ENCODE results near the gene PPIP5K2.
"Not testable (repeated sequence)": the region's sequence is repeated elsewhere in the genome, so short reads cannot be mapped to it uniquely, and the experiment has no call there.

PPIP5K2 gene

DNA sequence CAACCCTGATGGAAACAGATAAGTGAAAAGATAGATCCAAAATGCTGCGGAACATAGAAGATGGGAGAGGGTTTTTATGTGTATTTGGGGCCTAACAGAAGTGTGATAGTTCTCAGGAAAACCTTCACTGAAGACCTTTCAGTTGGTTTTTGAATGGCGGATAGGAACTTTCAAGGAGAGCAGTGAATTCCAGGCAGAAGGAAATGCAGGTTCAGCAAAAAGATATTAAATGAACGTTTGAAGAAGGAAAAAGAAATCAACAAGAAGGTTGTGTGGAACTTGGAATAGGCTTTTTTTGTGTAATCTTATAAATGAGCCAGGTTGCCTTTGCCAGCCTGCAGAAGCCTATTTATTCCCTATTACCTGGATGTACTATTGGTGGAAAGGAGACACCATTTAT is 2.1 kb downstream of the PPIP5K2 start:
- DNase-seq = no peak
- ATAC-seq = no peak

DNA sequence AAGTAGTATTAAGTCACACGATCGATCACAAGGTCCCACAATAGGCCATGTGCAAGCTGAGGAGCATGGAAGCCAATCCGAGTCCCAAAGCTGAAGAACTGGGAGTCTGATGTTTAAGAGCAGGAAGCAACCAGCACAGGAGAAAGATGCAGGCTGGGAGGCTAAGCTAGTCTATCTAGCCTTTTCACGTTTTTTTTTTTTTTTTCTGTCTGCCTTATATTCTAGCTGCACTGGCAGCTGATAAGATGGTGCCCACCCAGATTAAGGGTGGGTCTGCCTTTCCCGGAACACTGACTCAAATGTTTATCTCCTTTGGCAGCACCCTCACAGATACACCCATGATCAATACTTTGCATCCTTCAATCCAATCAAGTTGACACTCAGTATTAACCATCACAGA is 6.5 kb downstream of the PPIP5K2 start:
- ATAC-seq (no peak), DNase-seq (no peak)

GRCh38 chr5:103127292-103127817 is 7.3 kb downstream of the PPIP5K2 start:
- DNase-seq = no peak
- no peak for ATAC-seq

DNA sequence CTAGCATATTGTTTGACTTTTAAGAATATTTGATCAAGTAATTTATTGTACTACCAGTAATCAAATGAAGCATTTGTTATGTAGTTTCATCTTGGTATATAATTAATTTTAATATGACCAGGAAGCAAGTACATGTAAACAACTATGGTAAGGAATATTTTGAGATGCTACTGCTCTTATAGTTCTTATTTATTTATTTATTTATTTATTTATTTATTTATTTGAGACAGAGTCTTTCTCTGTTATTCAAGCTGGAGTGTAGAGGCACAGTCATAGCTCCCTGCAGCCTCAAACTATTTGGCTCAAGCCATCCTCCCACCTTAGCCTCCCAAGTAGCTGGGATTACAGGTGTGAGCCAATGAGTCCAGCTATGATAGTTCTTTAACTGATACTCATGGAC is 8.1 kb downstream of the PPIP5K2 start:
- no peak for ATAC-seq

GRCh38 chr5:103132684-103133083 is 12.6 kb downstream of the PPIP5K2 start:
- ATAC-seq (no peak), DNase-seq (no peak)

More for the DNA sequence above, 8.1 kb downstream of the PPIP5K2 start:
- DNase-seq = no peak

- DNase-seq (no peak), ATAC-seq (no peak)
Observed at GRCh38 chr5:103133231-103133630, 13.1 kb downstream of the PPIP5K2 start.

DNA sequence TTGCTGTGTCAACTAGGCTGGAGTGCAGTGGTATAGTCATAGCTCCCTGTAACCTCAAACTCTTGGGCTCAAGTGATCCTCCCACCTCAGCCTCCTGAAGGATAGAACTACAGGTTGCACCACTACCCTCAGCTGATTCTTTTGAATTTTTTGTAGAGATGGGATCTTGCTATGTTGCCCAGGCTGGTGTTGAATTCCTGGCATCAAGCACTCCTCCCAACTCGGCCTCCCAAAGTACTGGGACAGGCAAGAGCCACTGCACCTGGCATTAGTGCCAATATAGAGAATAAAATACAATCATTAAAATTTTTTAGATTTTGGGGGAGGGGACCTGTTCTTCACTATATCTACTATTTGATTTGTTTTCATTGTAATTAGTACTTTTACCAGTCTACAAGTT is 15.4 kb downstream of the PPIP5K2 start:
- ATAC-seq = no peak

DNA sequence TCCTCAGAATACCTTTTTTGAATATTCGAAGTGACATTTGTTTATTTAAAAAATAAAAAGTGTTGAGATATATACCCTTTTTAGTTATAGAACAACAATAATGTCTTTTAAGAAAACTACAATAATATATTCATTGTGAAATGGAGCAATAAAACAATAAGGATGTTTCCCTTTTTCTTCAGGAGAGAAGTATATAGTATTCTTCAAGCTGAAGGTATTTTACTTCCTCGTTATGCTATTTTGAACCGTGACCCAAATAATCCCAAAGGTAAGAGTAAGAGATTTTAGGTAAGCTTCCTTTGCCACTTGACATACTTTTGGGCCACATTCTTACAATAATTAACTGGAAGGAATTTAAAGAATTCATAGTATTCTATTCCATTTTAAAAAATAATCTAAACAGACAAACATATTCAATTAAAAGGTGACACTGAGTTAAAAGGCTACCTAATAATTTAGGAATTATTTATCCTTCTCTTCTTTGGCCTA is 18.1 kb downstream of the PPIP5K2 start:
- no peak for ATAC-seq

More for the DNA sequence above, 15.4 kb downstream of the PPIP5K2 start:
- DNase-seq = no peak

GRCh38 chr5:103139264-103139865 is 19.3 kb downstream of the PPIP5K2 start:
- peak; percentile 79 for DNase-seq

More for the DNA sequence above, 18.1 kb downstream of the PPIP5K2 start:
- DNase-seq = no peak

GRCh38 chr5:103142132-103142531 is 22.0 kb downstream of the PPIP5K2 start:
- not testable (repeated sequence) for ATAC-seq, DNase-seq

More at GRCh38 chr5:103139264-103139865, 19.3 kb downstream of the PPIP5K2 start:
- peak; percentile 89 for ATAC-seq

DNA sequence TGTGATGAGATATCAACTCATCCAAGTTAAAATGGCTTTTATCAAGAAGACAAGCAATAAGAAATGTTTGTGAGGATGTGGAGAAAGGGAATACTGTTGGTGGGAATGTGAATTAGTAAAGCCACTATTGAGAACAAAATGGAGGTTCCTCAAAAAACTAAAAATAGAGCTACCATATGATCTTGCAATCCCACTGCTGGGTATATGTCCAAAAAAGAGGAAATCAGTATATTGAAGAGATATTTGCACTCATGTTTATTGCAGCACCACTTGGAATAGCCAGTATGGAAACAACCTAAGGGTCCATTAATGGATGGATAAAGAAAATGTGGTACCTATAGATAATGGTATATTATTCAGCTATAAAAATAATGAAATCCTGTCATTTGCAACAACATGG is 25.1 kb downstream of the PPIP5K2 start:
- DNase-seq (no peak), ATAC-seq (no peak)

GRCh38 chr5:103148213-103148612 is 28.1 kb downstream of the PPIP5K2 start:
- no peak for DNase-seq
- ATAC-seq = no peak

DNA sequence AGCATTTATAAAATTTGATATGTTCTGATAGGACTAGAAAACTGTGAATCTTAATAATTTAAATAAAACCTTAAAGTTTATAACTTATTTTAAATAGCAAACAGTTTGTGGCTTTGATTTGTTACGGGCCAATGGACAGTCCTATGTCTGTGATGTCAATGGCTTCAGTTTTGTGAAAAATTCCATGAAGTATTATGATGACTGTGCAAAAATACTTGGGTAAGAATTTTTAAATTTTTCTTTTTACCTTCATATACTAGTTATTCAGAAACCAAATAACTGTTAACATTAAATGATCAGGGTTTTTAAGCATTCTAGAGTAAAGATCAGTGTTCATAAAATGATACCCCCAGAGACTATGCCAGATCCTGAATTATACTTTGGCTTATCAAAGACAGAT is 31.1 kb downstream of the PPIP5K2 start:
- DNase-seq = no peak
- no peak for ATAC-seq

GRCh38 chr5:103166706-103167105 is 46.6 kb downstream of the PPIP5K2 start:
- ATAC-seq = no peak

DNA sequence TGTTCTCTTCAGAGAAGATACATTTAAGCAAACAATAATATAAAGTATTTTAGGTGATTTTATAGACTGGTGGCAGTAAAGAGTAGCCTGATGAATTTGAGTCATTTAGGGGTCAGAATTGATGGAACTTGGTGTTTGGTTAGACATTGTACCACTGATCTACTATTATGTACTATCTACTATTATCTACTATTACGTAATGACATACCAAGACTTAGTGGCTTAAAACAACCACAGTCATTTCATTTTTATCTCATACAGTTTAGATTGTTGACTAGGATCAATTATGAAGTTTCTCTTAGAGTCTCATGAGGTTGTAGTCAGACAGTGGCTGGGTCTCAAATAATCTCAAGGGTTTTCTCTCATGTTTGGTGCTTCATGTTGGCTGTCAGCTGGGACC is 54.0 kb downstream of the PPIP5K2 start:
- ATAC-seq = no peak
- DNase-seq = no peak

More at GRCh38 chr5:103166706-103167105, 46.6 kb downstream of the PPIP5K2 start:
- DNase-seq = no peak

GRCh38 chr5:103177543-103177942 is 57.4 kb downstream of the PPIP5K2 start:
- no peak for ATAC-seq
- DNase-seq = no peak

DNA sequence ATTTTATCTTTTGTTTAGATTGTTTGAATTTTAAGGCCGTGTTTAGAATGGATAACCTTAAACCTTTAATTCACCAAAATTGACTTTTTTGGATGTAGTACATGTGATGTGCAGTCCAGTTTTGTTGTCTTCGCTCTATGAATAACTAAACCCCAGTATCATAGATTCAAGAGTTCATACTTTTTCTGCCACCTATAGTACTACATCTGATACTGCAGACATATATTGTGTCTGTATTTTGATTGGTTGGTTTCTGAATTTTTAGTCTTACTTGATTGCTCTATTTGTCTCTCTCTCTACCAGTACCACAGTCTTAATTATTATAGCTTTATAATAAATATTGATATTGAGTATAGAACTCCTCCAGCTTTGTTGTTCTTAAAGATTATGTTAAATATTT is 58.1 kb downstream of the PPIP5K2 start:
- DNase-seq (no peak), ATAC-seq (no peak)

DNA sequence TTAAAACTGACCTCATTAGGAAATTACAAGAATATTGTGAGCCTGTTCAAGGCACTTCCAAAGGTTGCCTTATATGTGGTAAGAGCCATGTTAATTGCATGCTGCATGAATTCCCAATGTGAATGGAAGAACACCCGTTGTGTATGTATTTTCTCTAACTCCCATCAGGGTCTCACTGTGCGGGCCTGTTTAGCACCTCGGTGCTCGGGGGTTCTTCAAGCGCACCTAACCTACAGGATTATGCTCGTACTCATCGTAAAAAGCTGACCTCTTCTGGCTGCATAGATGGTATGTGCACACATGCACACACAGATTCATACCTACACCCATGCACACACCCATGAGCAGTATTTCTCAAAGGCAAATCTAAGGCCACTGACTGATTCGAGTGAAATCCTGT is 66.1 kb downstream of the PPIP5K2 start:
- DNase-seq = no peak

GRCh38 chr5:103188436-103188835 is 68.3 kb downstream of the PPIP5K2 start:
- ATAC-seq (no peak), DNase-seq (no peak)

More for the DNA sequence above, 66.1 kb downstream of the PPIP5K2 start:
- no peak for ATAC-seq

GRCh38 chr5:103203226-103203625 is 83.1 kb downstream of the PPIP5K2 start:
- ATAC-seq (no peak), DNase-seq (no peak)

GRCh38 chr5:103204990-103205389 is 84.9 kb downstream of the PPIP5K2 start:
- not testable (repeated sequence) for DNase-seq, ATAC-seq

DNA sequence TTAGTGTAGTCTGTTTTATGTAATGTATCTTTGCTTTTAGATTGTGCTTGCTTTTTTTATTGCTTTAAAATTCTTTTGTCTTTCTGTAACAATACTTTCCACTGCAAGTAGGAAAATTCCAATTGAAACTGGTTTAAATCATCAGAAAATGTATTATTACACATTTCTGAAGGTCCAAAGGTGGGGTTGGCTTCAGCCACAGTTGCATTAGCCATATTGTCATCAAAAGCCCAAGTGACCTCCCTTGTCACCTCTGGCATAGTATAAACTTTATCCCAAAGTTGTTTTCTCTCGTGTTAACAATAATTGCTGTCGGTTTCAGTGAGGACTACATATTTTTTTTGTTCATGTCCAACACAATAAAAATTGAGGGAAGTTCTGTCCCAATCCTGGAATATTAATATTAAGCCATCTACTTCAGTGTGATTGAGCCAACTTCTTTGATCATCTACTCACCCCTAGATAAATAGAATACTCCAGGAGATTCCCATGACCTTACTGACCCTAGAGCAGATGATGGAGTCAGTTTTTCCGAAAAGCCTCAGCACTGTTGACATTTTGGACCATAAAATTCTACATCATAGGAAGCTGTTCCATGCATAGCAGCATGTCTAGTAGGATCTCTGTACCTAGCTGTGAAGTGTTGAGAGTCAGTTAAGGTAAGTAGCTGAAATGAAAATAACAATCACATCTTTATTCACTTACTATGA is 86.0 kb downstream of the PPIP5K2 start:
- no peak for ATAC-seq
- no peak for DNase-seq

DNA sequence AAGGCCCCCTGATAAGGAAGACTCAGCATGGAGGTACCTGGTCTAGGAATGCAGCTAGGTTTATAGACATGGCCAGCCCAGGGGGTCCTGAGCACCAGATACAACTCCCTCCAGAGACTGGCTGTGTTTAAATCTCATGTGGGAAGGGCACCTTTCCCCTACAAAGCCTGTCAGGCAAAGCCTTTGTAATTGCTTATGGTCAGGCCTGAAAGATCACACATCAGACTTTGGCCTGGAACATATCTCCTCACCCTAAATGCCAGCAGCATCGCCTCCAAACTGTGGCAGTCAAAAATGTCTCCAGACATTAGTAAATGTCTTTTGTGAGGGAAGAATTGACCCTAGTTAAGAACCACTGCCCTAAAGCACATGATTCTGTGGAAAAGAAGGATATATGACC is 86.9 kb downstream of the PPIP5K2 start:
- DNase-seq (no peak), ATAC-seq (no peak)
